Upper lobe of left lung (tissue), 4 donors: ENCODE results near the gene PHF2.

Experiments used
- EP300 ChIP-seq, 4 donors: sonication (generic); formaldehyde crosslinking; IDR thresholded peaks; one replicate each; pipeline ENCODE4 v1.5.1; 2017; ENCODE audit warnings: antibody characterized with exemption in 4 of 4, control low read depth in 2 of 4
- POLR2A ChIP-seq, 4 donors: fragments of 450-650 bp; IDR thresholded peaks; one replicate each; pipeline ENCODE4 v1.5.1; 2016 to 2017; ENCODE audit warnings: antibody characterized with exemption in 4 of 4, mild to moderate bottlenecking in 2 of 4
- POLR2AphosphoS5 ChIP-seq, 2 donors: sonication (generic); formaldehyde crosslinking; IDR thresholded peaks; one replicate each; pipeline ENCODE4 v1.5.1; 2017; ENCODE audit warnings: antibody characterized with exemption in 2 of 2
- TF ChIP-seq, protein P1 (sequence below), 6 experiments: fragments of 450-650 bp in 4 of 6; fragments of 200-600 bp in 2 of 6; sonication (generic) in 2 of 6; IDR thresholded peaks; one replicate each; pipeline ENCODE4 v1.5.1; 2016 to 2019; ENCODE audit warnings: antibody characterized with exemption in 6 of 6

GRCh38 chr9:93622691-93623090, 46.3 kb downstream of the PHF2 start:
- TF ChIP-seq, protein P1, sequence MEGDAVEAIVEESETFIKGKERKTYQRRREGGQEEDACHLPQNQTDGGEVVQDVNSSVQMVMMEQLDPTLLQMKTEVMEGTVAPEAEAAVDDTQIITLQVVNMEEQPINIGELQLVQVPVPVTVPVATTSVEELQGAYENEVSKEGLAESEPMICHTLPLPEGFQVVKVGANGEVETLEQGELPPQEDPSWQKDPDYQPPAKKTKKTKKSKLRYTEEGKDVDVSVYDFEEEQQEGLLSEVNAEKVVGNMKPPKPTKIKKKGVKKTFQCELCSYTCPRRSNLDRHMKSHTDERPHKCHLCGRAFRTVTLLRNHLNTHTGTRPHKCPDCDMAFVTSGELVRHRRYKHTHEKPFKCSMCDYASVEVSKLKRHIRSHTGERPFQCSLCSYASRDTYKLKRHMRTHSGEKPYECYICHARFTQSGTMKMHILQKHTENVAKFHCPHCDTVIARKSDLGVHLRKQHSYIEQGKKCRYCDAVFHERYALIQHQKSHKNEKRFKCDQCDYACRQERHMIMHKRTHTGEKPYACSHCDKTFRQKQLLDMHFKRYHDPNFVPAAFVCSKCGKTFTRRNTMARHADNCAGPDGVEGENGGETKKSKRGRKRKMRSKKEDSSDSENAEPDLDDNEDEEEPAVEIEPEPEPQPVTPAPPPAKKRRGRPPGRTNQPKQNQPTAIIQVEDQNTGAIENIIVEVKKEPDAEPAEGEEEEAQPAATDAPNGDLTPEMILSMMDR (IDR thresholded peaks at IDR 0.05), result no peak
- no peak for TF ChIP-seq POLR2A (IDR thresholded peaks at IDR 0.05)
- no peak for TF ChIP-seq EP300 (IDR thresholded peaks at IDR 0.05)
- no peak for TF ChIP-seq POLR2AphosphoS5 (IDR thresholded peaks at IDR 0.05)
